A172 (cell line): ENCODE results near the gene TIGIT. TPM values are rescaled to one million over a fixed set of nuclear protein-coding genes. Genes with fewer than 3 reads are reported as not detected.

ENCODE experiments used
- DNase-seq: peaks from one replicate; pipeline ENCODE4 v3.0.0-alpha.2; 2015; ENCODE audit warnings: low spot score
- total RNA-seq: library from RNA; depleted of rRNA; stranded (reverse); fragments of >200 nt; shearing (Covaris generic); gene quantifications from 2 replicates; pipeline ENCODE4 v1.2.3, GENCODE V29; 2014; rRNA removed

The TIGIT gene
- total RNA-seq, 1 experiment from 2014 or later: not detected

DNA sequence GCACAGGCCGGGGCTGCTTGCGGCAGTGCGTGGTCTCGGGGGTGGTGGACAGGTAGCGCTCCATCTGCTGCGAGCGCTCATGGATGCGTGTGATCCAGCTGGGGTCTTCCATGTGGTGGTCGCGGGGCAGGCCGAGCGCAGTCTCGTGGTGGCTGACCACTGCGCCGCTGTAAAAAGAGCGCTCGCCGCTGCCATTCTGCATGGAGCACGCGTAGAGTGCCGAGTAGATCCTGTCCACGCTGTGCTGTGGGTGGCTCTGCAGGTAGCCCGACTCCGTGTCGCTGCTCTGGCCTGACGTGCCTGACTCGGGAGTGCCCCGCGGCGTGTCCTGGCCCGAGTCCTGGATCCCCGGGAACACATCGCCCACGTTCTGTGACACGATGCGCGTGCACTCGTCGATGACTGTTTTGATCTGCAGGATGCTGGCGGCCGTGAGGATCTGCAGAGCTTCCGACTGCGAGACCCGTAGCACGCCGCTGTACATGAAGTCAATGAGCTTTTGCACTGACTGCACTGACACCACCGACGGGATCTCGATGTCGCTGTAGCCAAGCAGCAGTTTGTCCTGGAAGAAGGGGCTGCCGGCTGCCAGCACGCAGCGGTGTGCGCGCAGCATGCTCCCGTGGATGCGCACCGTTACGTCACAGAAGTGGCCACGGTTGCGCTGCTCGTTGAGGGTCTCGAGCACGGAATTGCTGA, 57.4 kb downstream of the TIGIT start:
- DNase-seq: no peak

- no peak for DNase-seq
Measured at GRCh38 chr3:114351822-114352145, 58.0 kb downstream of the TIGIT start.

GRCh38 chr3:114355653-114356052, 61.8 kb downstream of the TIGIT start:
- DNase-seq: no peak

DNA sequence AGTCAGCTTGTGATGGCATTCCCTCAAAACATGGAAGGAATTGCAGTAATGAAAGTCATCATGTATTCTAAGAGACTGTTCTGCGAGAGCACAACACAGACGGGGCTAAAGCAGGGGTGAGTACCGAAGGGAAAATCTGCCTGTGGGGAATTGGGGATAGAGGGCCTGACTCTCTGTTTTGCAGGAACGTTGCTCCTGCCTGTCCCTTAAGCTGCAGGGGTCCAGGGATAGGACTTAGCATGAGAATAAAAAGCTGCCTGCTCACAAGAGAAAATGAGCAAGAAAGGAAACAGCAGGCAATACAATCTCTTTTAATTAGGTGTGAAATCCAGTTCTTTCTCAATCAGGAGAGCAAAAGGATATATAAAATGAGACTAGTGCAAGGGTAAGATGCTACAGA, 62.2 kb downstream of the TIGIT start:
- DNase-seq: no peak

- DNase-seq: no peak
Measured at GRCh38 chr3:114356525-114356924, 62.7 kb downstream of the TIGIT start.

Other genes with a start within 250 kb of the TIGIT start
- 5.6 and 7.0 TPM in 2 replicates for gene CCDC191, start 237.5 kb upstream of the TIGIT start, total RNA-seq
- 24.4 and 49.1 TPM in 2 replicates for gene QTRT2, start 237.3 kb upstream of the TIGIT start, total RNA-seq
- gene DRD3, start 115.0 kb upstream of the TIGIT start, total RNA-seq: not detected in 2 replicates
- gene ZNF80, start 56.5 kb upstream of the TIGIT start, total RNA-seq: not detected in 2 replicates